Ureter (tissue), 1 donor: Measurements from ENCODE around the gene SIGLEC7. TPM values are rescaled to one million over a fixed set of nuclear protein-coding genes. Genes with fewer than 3 reads are reported as not detected.

Experiments used
- DNase-seq: peaks from one replicate; pipeline ENCODE4 v3.0.0-alpha.2; 2020; ENCODE audit warnings: low spot score
- total RNA-seq: library from RNA; stranded (reverse); gene quantifications from one replicate; pipeline ENCODE4 v1.2.4, GENCODE V29; 2023
- donor health status: DM: yes; HTN: yes; CAD: no.

SIGLEC7 gene
- total RNA-seq, 1 donor from 2014 or later, result 2.4 TPM

DNA sequence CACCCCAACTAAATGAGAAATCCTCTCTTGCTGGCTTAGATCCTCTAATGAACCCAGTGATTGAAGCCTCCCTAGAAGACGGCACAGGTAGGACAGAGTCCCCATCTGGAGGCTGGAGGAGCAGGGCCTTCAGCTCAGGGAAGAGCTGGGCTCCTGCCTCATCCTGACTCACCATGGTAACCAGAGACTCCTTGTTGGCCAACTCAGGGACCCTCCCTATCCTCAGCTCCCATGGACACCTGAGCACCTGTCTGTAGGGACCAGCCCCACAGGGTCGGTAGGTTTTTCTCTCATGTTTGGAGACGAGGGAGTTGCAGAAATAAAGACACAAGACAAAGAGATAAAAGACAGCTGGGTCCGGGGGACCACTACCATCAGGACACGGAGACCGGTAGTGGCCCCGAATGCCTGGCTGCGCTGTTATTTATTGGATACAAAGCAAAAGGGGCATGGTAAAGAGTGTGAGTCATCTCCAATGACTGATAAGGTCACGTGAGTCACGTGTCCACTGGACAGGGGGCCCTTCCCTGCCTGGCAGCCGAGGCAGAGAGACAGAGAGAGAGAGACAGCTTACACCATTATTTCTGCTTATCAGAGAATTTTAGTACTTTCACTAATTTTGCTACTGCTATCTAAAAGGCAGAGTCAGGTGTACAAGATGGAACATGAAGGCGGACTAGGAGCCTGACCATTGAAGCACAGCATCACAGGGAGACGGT, 26.6 kb downstream of the SIGLEC7 start:
- no peak for DNase-seq

DNA sequence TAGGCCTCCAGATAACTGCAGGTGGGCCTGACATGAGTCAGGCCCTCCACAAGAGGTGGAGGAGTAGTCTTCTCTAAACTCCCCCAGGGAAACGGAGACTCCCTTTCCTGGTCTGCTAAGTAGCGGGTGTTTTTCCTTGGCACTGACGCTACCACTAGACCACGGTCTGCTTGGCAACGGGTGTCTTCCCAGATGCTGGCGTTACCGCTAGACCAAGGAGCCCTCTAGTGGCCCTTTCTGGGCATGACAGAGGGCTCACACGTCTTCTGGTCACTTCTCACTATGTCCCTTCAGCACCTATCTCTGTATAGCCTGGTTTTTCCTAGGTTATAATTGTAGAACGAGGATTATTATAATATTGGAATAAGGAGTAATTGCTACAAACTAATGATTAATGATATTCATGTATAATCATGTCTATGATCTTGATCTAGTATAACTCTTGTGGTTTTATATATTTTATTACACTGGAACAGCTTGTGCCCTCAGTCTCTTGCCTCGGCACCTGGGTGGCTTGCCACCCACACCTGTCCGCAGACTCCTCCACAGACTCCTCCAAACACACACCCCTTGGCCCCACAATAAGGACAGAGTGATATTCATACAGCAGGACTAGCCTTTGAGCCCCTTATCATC, 27.3 kb downstream of the SIGLEC7 start:
- DNase-seq, result peak; percentile 63

DNA sequence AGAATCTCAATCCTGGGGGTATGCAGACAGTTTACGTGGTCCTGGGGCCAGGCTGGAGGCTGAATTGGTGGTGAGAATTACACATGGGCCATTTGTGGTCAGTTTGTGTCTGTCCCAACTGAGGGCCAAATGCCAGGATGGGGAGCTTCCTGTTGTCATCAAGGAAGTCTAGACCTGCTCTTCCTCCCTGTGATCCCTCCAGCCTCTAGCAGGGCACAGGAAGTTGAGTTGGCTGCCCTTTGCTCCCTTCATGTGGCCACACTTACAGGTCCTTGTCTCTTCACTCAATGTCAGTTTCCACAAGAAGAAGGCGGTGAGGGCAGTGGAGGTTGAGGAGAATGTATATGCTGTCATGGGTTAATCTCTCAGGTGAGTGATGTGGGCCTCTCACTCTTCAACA, 30.1 kb downstream of the SIGLEC7 start:
- no peak for DNase-seq

DNA sequence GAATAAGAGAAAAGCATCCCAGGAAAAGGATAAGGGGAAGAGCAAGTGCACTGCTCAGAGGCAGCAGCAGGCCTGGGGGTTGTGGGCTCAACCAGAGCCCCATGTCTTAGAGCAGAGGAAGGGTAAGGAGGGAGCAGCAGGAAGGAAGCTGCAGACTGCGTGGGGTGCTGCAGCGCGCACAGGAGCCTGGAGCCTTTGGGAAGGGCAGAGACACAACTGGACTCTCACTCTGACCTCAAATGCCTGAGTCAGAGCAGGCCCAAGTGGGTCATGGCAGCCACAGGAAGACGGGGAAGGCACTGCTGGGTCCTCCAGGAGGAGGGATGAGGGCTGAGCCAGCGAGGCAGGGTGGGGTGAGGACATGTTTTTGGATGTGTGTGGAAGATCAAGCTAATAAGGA, 31.6 kb downstream of the SIGLEC7 start:
- DNase-seq, result no peak

DNA sequence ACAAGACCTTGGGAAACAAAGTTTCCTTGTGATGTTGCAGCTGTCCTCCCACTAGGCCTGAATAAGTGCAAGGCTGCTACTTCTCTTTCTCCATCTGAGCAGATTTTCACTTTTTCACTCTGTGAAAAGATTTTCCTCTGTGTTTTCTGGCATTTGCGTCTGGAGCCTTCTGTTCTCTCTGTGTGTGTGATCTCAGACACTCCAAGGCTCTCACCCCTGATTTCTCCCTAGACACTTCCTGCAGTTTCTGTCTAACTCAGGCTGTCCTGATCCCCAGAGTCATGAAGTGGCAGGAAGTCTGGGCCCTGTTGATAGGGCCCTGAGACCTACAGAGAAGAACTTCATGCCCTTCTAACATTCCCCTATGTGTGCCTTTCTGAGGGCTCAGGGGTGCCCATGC, 37.2 kb downstream of the SIGLEC7 start:
- DNase-seq, result no peak

DNA sequence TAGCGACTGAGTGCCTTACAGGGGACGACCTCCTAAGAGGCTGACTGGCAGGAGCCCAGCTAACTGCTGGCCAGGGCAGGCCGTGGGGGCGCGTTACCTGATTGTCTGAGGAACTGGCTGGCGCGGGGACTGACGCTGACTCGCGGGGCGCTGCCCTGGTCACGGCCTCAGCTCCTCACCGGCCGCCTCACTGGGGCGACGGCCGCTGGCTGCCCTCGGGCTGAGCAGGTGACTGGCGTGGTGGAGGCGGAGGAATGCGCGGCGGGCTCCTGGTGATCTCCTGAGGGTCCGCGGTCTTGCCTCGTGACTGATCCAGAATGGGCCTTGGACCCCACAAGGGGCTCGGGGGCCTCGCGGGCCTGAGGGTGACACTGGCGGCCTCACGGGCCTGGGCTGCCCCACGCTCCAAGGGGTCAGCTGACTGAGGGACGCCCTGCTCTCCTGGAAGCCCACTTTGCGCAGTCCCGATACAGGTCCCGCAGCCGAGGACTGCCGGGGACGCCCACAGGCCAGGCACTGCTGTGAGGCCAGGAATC, 39.3 kb downstream of the SIGLEC7 start:
- DNase-seq, result no peak

DNA sequence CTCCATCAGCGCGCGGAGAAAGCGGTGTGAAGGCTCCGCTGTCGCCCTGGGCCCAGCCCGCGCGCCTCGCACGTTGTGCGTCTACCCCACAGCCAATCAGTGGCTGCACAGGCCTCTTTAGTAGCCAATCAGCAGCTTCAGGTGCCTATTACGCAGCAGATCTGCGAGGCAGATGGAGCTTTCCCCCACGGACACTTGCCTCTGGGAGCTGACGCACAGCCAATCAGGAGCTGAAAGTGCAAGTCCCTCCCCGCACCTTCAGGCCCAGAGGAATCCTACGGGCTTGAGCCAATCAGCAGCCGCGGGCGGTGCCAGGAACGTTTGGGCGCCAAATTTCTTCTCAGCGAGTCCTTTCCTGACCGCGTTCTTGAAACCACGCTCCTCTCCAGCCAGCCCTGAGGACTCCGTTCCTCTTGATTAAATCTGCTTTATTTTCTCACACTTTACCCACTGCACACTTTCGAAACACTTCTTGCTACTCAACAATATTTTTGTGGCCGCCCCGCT, 39.9 kb downstream of the SIGLEC7 start:
- DNase-seq, result no peak

DNA sequence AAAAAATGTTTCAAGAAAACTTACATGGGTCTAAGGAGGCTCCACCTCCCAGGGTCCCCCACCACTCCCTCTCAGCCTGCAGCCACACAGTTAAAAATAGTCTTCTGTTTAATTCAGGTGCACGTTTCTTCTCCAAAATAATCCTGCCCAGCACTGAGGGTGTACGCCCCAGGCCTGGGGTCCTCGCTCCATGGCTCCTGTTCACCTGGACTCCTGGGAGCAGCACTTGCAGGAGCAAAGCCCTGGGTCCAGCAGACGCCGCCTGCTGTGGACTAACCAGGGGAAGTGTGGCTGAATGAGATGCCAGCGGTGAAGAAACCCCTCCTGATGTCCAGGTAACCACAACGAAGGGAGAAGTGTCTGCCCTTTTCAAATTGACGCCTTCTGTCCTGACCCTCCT, 41.5 kb downstream of the SIGLEC7 start:
- no peak for DNase-seq

DNA sequence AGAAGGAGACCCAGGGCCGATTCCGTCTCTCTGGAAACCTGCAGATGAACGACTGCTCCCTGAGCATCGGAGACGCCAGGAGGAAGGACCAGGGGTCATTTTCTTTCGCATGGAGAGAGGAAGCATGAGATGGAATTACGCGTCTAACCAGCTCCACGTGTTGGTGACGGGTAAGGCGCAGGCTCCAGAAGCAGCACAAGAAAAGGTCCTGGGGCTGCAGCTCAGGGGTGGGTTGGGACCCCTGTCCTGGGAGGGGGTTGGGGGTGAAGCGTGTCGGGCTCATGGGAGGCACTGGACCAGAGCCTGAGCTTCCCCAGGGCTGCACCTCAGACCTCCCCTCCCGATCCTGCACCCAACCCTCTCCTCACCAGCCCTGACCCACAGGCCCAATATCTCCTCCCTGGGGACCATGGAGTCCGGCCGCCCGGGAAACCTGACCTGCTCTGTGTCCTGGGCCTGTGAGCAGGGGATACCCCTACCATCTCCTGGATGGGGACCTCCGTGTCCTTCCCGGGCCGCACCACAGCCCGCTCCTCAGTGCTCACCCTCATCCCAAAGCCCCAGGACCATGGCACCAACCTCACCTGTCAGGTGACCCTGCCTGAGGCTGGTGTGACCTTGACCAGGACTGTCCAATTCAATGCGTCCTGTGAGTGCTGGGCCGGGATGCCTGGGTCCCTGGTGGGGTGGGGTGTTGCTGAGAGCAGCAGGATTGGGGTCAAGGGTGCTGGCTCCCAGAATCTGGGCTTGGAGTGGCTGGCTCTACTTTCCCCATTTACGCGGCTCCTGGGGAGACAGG, 43.2 kb downstream of the SIGLEC7 start:
- DNase-seq, result no peak

DNA sequence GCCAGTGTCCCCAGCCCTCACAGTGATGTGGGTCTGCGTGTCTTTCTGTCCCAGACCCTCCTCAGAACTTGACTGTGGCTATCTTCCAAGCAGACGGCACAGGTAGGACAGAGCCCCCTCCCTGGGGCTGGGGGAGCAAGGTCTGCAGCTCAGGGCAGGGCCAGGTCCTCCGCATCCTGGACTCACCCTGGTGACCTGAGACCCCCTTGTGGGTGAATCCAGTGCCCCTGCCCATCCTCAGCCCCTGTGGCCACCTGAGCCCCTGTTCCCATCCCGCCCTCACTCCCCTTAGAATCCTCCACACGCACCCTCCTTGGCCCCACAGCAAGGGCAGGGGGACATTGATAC, 43.7 kb downstream of the SIGLEC7 start:
- no peak for DNase-seq

DNA sequence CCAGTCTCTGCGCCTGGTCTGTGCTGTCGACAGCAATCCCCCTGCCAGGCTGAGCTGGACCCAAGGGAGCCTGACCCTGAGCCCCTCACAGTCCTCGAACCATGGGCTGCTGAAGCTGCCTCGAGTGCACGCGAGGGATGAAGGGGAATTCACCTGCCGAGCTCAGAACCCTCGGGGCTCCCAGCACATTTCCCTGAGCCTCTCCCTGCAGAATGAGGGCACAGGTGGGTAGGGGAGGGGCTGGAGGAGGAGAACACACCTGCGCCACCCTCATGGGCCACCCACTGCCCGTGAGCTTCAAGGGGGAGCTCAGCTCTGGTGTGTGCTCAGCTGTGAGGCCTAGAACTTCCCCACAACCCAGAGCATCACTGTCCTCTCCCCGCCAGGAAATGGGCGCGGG, 44.2 kb downstream of the SIGLEC7 start:
- DNase-seq, result no peak

DNA sequence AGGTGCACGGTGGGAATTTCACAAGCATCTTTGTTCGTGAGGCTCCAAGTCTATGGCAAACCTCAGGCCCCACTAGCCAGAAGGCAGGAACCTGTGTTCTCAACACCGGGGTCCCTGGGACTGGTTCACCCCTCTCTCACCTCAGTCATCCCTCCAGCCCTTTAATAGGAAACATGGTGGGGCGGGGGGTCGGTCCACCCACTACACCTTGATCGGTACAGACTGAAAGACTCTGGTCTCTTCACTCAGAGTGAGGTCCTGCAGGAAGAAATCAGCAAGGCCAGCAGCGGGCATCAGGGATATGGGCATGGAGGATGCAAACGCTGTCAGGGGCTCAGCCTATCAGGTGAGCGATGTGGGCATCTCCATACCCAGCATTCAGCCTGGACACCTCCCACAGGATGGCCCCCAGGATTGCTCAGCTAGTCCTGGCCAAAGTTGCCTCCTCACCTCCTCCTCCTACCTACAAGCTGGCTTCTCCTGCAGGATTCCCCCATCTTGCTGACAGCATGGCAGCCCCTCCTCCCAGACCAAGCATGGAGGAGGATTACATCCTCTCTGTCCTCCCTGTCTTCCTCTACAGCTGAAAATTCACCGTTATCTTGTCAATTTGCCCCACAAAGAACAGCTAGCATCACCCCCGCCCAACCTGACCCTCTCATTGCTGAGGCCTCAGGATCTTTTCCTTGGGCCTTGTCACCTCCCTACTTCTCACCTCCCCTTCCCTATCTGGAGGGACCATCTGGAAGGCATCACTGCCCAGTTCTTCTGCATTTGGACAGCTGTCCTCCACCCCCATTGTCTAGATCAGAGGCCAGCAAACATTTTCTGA, 45.5 kb downstream of the SIGLEC7 start:
- DNase-seq, result no peak

DNA sequence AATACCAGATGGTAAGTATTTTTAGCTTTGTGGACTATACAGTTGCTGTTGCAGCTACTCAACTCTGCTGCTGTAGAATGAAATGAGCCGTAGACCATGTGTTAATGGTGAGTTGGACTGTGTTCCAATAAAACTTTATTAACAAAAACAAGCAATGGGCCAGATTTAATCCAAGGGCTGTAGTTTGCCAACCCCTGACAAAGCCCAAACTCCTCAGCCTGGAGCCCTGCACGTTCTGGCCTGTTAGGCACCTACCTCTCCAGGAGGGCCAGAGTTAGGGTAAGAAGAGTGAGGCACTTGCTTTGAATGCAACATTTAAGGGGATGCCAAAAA, 46.1 kb downstream of the SIGLEC7 start:
- no peak for DNase-seq

DNA sequence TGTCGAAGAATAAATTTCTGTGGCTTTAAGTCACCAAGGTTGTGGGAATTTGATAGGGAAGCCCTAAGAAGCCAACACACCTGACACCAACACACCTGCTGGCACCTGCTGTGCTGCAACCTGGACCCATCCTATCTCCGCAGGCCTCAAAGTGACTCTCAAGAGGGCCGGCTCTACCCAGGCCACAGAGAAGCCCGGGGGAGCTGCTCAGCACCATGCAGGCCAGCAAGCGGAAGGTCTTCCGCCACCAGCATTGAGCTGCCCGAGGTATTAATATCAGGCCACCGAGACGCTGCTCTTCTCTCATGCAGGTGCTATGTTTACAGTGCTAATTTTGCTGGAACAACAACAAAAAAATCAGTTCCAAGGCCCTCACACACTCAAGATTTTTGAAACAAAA, 50.6 kb downstream of the SIGLEC7 start:
- no peak for DNase-seq

DNA sequence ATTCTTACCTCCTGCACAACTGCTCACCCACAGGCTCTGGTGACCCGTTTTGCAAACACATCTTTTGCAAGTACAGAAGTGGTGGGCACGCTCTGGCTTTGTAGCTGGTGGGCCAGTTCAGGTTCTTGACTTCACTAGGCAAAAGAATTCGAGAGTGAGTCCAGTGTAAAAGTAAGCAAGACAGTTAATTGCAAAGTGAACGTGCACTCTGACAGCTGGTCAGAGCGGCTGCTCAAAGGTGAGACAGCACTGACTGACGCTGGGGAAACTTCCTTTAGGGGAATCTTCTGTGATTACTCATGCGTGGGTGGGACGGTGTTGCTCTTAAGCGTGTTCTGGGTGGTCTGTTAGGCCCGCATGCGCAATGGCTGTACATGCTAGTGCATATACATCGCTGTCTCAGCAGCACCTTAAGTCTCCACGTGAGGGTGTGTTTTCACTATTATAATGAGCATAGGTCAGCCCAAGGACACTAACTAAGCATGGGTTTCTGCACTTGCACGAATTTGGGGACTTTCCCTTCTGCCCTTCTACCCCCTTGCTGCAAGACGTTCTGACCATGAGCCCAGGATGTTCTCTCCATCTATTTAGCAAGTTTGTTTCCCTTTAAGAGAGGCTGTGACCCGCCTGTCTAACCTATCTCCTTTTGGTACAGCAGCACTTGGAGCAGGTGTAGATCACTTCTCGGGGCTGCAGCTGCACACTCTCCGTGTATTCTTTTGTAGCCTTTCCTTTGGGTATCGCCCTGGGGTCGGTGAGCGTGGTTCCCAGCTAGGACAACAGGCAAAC, 52.6 kb downstream of the SIGLEC7 start:
- no peak for DNase-seq

DNA sequence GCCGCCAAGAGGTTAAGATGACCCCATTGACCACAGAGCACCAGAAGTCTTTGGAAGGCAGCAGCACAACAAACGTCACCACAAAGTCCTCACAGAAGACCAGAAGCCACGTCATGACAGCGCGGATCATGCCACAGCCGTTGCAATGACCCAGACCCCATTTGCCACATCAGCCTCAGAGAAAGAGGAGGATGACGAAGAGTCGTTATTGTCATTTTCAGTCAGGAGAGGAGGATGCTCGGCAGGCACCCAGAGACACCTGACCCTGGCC, 53.1 kb downstream of the SIGLEC7 start:
- DNase-seq, result no peak

DNA sequence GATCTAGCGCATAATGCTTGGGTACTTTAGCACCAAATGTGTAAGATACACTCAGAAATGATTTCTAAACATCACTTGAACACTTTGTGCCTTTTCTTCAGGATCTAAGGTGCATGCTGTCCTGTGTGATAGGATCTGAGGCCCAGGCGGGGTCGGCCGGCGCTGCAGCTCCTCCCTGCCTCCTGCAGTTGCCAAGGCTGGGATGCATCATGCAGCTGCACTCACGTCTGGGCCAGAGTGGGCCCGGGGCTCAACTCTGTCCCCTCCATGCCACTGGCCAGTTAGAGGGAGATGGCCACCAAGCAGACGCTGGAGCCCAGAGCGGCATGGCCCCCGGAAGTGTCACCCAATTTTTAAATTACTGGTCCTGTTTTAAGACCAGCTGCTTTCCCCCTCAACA, 53.5 kb downstream of the SIGLEC7 start:
- no peak for DNase-seq

DNA sequence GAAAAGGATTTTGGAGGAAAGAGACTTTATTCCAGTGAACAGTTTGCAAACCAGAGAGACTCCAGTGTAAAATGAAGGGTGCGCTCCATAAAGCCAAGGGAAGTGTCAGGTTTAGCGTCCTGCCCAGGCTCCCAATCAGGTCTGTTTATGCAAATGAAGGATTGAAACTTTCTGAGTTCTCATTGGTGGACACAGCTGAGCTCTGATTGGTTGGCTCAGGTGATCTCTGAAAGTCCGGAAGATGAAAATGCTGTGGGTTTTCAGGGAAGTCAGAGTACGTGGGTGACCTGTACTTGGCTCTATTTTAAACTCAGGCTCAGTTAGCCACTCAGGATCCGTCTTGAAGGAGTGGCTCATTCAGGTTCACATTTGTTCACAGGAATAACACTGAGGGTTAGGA, 54.1 kb downstream of the SIGLEC7 start:
- DNase-seq, result no peak

DNA sequence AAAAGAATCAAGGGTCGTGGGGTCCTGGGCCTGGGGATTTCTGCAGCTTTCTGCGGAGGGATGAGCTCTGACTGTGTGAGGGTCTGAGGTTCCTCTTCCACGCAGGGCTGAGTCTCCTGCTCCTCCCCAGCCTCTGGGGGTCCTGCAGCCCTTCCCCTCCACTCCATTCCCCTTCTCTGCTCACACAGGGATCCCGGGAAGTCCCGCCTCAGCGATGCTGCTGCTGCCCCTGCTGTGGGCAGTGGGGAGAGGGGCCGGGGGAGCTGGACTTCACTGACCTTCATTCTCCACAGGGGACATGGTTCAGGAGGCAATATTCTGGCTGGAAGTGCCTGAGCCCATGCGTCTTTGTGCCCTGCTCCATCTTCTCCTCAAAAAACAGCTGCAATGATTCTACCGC, 56.5 kb downstream of the SIGLEC7 start:
- DNase-seq, result no peak

DNA sequence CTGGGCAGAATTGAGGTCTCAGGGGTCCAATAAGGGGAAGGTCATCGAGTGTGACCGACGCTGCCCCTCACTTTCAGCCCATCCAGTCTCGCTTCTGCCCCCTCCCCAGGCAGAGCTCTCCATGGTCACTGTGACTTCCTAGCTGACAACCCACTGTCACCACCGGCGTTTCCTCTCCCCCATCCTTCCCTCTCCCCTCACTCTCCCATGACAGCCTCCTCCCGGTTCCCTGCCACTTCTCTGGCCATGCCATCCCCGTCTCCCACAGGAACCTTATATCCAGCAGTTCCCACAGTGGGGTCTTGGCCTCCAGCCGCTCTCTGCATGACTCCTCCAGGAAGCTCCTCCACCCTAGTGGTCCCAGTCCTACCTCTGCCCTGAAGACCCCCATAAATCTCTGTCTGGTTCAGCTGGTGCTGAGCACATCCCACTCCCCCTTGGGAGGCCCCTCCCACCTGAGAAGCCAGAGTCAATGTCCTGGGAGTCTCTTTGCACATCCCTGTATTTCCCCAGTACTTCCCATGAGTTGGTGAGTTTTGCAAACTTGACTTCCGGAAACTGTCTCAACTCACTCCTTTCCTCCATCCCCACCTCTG, 58.1 kb downstream of the SIGLEC7 start:
- no peak for DNase-seq

DNA sequence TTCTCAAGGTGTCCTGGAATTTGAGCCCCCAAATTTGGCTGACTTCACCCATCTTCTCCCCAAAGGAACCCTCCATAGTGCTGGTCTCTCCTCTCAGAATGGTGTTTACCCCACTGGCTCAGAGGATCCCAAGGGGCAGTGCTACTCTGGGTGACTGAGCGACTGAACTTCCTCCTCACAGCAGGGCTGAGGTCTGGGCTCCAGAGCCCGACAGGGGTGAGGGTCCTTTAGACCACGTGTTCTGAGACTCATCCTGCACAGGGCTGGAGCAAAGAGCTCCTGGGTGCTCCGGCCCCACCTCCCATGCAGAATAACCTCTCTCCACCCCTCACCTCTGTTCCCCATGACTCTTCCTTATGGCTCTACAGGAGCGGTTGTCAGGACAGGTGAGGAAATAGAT, 59.6 kb downstream of the SIGLEC7 start:
- no peak for DNase-seq
